SU-DHL-6 (cell line): ENCODE results near the gene ARMH4.

ENCODE experiments used
- CTCF ChIP-seq: fragments of 200-600 bp; sonication (generic); IDR thresholded peaks from one replicate; pipeline ENCODE4 v1.5.1; 2017; ENCODE audit warnings: antibody characterized with exemption, mild to moderate bottlenecking, low read length, moderate library complexity; ENCODE audit not compliant: insufficient read depth, poor library complexity, severe bottlenecking
- EZH2phosphoT487 ChIP-seq: fragments of 200-600 bp; sonication (generic), shearing (Covaris generic); conservative IDR thresholded peaks from 2 replicates; pipeline ENCODE4 v1.6.1; 2018; ENCODE audit warnings: mild to moderate bottlenecking, antibody characterized with exemption, low read length, moderate library complexity, mixed read lengths

GRCh38 chr14:58089612-58090011 lies 62.4 kb downstream of the ARMH4 start:
- TF ChIP-seq CTCF = no peak
- TF ChIP-seq EZH2phosphoT487 = no peak
